ENCODE results near the gene PPM1B. TPM values are rescaled to one million over a fixed set of nuclear protein-coding genes. Genes with fewer than 3 reads are reported as not detected.

Gene PPM1B
- total and polyA plus RNA-seq, 9 of the 15 experiments (the other 6 are each of a cell fraction or from before 2014, with no cell fraction given): 8.9 to 44.0 (median 28.6) TPM

GRCh38 chr2:44245083-44245861 lies 76.6 kb downstream of the PPM1B start (continued):
- TF ChIP-seq ELK3 (CRISPR knock-in tag; IDR thresholded peaks at IDR 0.05) (no peak), NELFE (IDR thresholded peaks at IDR 0.05; ENCODE audit: insufficient read depth, insufficient read length) (no peak), THAP12 (CRISPR knock-in tag; IDR thresholded peaks at IDR 0.05) (no peak), ZNF644 (tag; IDR thresholded peaks at IDR 0.05; ENCODE audit: low read depth) (no peak)

- 42% methylated on average over 1 of the region's 1 CpG for WGBS (ENCODE audit: insufficient coverage, low coverage, missing lambda C conversion rate)
- Histone ChIP-seq H3K9me1 (ENCODE audit: control insufficient read depth, insufficient read depth, low read length) (no peaks in the 10 kb centered on the region), H3K27ac (ENCODE audit: extremely low read depth, low read depth, low read length) (no peak overlapping the region), H3K9me3 (replicated peaks; ENCODE audit: control insufficient read depth, insufficient read depth, low read depth, low read length) (no peaks in the 10 kb centered on the region), H3K4me2 (ENCODE audit: insufficient read depth, low read length) (no peak overlapping the region), H4K20me1 (replicated peaks; ENCODE audit: control insufficient read depth, insufficient read depth, low read length) (no peaks in the 10 kb centered on the region), H3K4me3 (no peak overlapping the region), H3K9ac (ENCODE audit: insufficient read depth in 1 of 2, low read depth in 2 of 2, low read length in 2 of 2) (no peak overlapping the region), H3K4me1 (replicated peaks in 1 of 2; ENCODE audit: control insufficient read depth in 2 of 2, insufficient read depth in 2 of 2, low read length in 2 of 2) (no peaks in the 10 kb centered on the region; a peak in 1 of 5 replicates), H2AFZ (ENCODE audit: low read depth, low read length) (no peak overlapping the region), H3K27me3 (ENCODE audit: control insufficient read depth in 2 of 2, insufficient read depth in 2 of 2, low read length in 2 of 2) (peaks cover 3 to 5% of the 10 kb centered on the region in 2 experiments; a peak in 3 of 5 replicates), H3K79me2 (ENCODE audit: control insufficient read depth, insufficient read depth, low read length) (no peaks in the 10 kb centered on the region), H3K36me3 (ENCODE audit: control insufficient read depth, insufficient read depth, low read length) (no peaks in the 10 kb centered on the region)
- ChIA-PET CTCF (ENCODE audit: low intra/inter-chr PET ratio) (interaction anchor here (0.6 kb wide), 1 partner anchor 75 kb away, joined by 3 read pairs; no protein-coding TSS in a partner anchor), POLR2A (interaction anchor here (1.7 kb wide), 1 partner anchor 17 kb away, joined by 4 read pairs; no protein-coding TSS in a partner anchor)
- DNase-seq (ENCODE audit: extremely low read depth in 1 of 4, low spot score in 3 of 4) (no peak), FAIRE-seq (no peak), ATAC-seq (no peak)
- intact Hi-C loops (cut with micrococcal nuclease): loop anchor here (5.0 to 10.0 kb wide), 2 partner anchors 159 to 372 kb away; no protein-coding TSS in a partner anchor
- no peak for TF ChIP-seq MBD2 (IDR thresholded peaks at IDR 0.05; ENCODE audit: borderline replicate concordance, low read depth)
- no peak for TF ChIP-seq FOSL1 (tag; conservative IDR thresholded peaks at IDR 0.05)
- in situ Hi-C loops (cut with MboI): no loop called here
- no TSS peak for BruUV-seq (replicated peaks)
These were observed 77.8 kb downstream of the PPM1B start for GRCh38 chr2:44246436-44246835.

Measured in K562 (cell line).